Caco-2 (cell line): ENCODE measurements around the gene FUT8. TPM values are rescaled to one million over a fixed set of nuclear protein-coding genes. Genes with fewer than 3 reads are reported as not detected.

Experiments
- BruUV-seq: library from RNA; stranded (reverse); fragments of 400-500 nt; replicated peaks from 2 replicates; lab custom pipeline; 2021; lab: Mats Ljungman, UMichigan
- CTCF ChIA-PET: fragments of 300-600 bp; sonication (Branson Sonifier 250); formaldehyde crosslinking; loops from one replicate; lab custom pipeline; 2022; ENCODE audit warnings: antibody characterized with exemption; lab: Charles Lee
- POLR2A ChIA-PET: fragments of 300-600 bp; sonication (Branson Sonifier 250); formaldehyde crosslinking; loops from one replicate; lab custom pipeline; 2022; ENCODE audit warnings: antibody characterized with exemption; lab: Charles Lee
- DNase-seq, 2 experiments: peaks; one replicate each; pipeline versions ENCODE4 v3.0.0 to v3.0.0-alpha.2; 2020 to 2022
- H3K27me3 ChIP-seq: replicated peaks from 2 replicates; pipeline ENCODE4 v1.6.0; 2011; ENCODE audit warnings: low read length; ENCODE audit not compliant: control insufficient read depth, insufficient read depth
- H3K36me3 ChIP-seq: 2 replicates; pipeline ENCODE4 v1.5.1; 2011; ENCODE audit warnings: low read length; ENCODE audit not compliant: control insufficient read depth, insufficient read depth
- H3K4me1 ChIP-seq: fragments of 250-450 bp; sonication (Bioruptor Pico); 2 replicates; pipeline ENCODE4 v1.5.1; 2020; ENCODE audit warnings: mild to moderate bottlenecking
- H3K4me3 ChIP-seq: 2 replicates; pipeline ENCODE4 v1.5.1; 2011; ENCODE audit warnings: low read depth, mild to moderate bottlenecking, control low read depth, low read length
- H3K9me3 ChIP-seq: fragments of 250-450 bp; sonication (Bioruptor Pico); 2 replicates; pipeline ENCODE4 v1.5.1; 2020; ENCODE audit warnings: mild to moderate bottlenecking, moderate library complexity
- H3K27ac Mint-ChIP-seq: one replicate; pipeline ENCODE4 v1.8.0; 2022; ENCODE audit warnings: mixed read lengths; ENCODE audit not compliant: unreplicated experiment
- H3K27me3 Mint-ChIP-seq: one replicate; pipeline ENCODE4 v1.8.0; 2022; ENCODE audit warnings: mixed read lengths; ENCODE audit not compliant: insufficient read depth, unreplicated experiment
- H3K36me3 Mint-ChIP-seq: one replicate; pipeline ENCODE4 v1.8.0; 2022; ENCODE audit warnings: mild to moderate bottlenecking, mixed read lengths; ENCODE audit not compliant: insufficient read depth, unreplicated experiment
- H3K4me1 Mint-ChIP-seq: one replicate; pipeline ENCODE4 v1.8.0; 2022; ENCODE audit warnings: low read depth, mixed read lengths; ENCODE audit not compliant: unreplicated experiment
- H3K4me3 Mint-ChIP-seq: one replicate; pipeline ENCODE4 v1.8.0; 2022; ENCODE audit warnings: mild to moderate bottlenecking, moderate library complexity, mixed read lengths; ENCODE audit not compliant: unreplicated experiment
- H3K9me3 Mint-ChIP-seq: one replicate; pipeline ENCODE4 v1.8.0; 2022; ENCODE audit warnings: mixed read lengths; ENCODE audit not compliant: unreplicated experiment
- intact Hi-C: fragments of 100-400 bp; cut with micrococcal nuclease; formaldehyde crosslinking; loops from one replicate; pipeline ENCODE4 v1.10.0; 2022; ENCODE audit not compliant: unreplicated experiment
- total RNA-seq: library from RNA; stranded (reverse); gene quantifications from 2 replicates; pipeline ENCODE4 v1.2.3, GENCODE V29; 2022
- TF ChIP-seq, protein P1 (sequence below), 2 experiments: fragments of 200-600 bp in 1 of 2; IDR thresholded peaks; 1 replicate in 1 of 2; 2 replicates in 1 of 2; pipeline versions ENCODE4 v1.5.1 to v1.8.0; 2011 to 2022; ENCODE audit warnings: antibody characterized with exemption in 1 of 2, control low read depth in 1 of 2, inconsistent platforms in 1 of 2, low read depth in 1 of 2, low read length in 1 of 2, mild to moderate bottlenecking in 1 of 2, moderate library complexity in 1 of 2; ENCODE audit not compliant: insufficient read depth in 1 of 2, severe bottlenecking in 1 of 2, unreplicated experiment in 1 of 2

Gene FUT8
- total RNA-seq, 1 experiment from 2014 or later, result 67.1 TPM

GRCh38 chr14:65774041-65774440, 361.5 kb downstream of the FUT8 start:
- no peaks in the 10 kb centered on the region for H3K36me3 ChIP-seq
- no TSS peak for BruUV-seq
- H3K4me3 ChIP-seq, result no peak overlapping the region
- H3K4me3 Mint-ChIP-seq, result no peak overlapping the region
- peaks cover 15% of the 10 kb centered on the region for H3K4me1 Mint-ChIP-seq
- no peaks in the 10 kb centered on the region for H3K36me3 Mint-ChIP-seq
- intact Hi-C loops, result no loop called here
- TF ChIP-seq, protein P1, sequence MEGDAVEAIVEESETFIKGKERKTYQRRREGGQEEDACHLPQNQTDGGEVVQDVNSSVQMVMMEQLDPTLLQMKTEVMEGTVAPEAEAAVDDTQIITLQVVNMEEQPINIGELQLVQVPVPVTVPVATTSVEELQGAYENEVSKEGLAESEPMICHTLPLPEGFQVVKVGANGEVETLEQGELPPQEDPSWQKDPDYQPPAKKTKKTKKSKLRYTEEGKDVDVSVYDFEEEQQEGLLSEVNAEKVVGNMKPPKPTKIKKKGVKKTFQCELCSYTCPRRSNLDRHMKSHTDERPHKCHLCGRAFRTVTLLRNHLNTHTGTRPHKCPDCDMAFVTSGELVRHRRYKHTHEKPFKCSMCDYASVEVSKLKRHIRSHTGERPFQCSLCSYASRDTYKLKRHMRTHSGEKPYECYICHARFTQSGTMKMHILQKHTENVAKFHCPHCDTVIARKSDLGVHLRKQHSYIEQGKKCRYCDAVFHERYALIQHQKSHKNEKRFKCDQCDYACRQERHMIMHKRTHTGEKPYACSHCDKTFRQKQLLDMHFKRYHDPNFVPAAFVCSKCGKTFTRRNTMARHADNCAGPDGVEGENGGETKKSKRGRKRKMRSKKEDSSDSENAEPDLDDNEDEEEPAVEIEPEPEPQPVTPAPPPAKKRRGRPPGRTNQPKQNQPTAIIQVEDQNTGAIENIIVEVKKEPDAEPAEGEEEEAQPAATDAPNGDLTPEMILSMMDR (IDR thresholded peaks at IDR 0.05; ENCODE audit: insufficient read depth in 1 of 2, low read depth in 1 of 2, low read length in 1 of 2, severe bottlenecking in 1 of 2, unreplicated experiment in 1 of 2), result no peak
- ChIA-PET POLR2A (no interaction called here), CTCF (interaction anchor here (1.1 kb wide), 1 partner anchor 50 kb away, joined by 4 read pairs; no protein-coding TSS in a partner anchor)
- H3K27me3 Mint-ChIP-seq, result peaks cover 13% of the 10 kb centered on the region
- H3K27me3 ChIP-seq, result no peaks in the 10 kb centered on the region
- no peak overlapping the region for H3K27ac Mint-ChIP-seq
- no peaks in the 10 kb centered on the region for H3K9me3 ChIP-seq
- H3K9me3 Mint-ChIP-seq, result no peaks in the 10 kb centered on the region
- DNase-seq, result no peak
- H3K4me1 ChIP-seq, result 0 out of 2 replicates have a peak, but pooled peaks cover 7% of the 10 kb centered on the region

GRCh38 chr14:65776193-65776852, 363.8 kb downstream of the FUT8 start:
- POLR2A ChIA-PET, result no interaction called here
- 0 out of 2 replicates have a peak, but pooled peaks cover 7% of the 10 kb centered on the region for H3K4me1 ChIP-seq
- H3K36me3 Mint-ChIP-seq, result no peaks in the 10 kb centered on the region
- DNase-seq, result no peak
- TF ChIP-seq, protein P1 (IDR thresholded peaks at IDR 0.05; ENCODE audit: insufficient read depth in 1 of 2, low read depth in 1 of 2, low read length in 1 of 2, severe bottlenecking in 1 of 2, unreplicated experiment in 1 of 2), result no peak
- BruUV-seq, result no TSS peak
- CTCF ChIA-PET, result interaction anchor here (0.6 kb wide), 1 partner anchor 329 kb away, joined by 3 read pairs; no protein-coding TSS in a partner anchor
- H3K9me3 ChIP-seq, result no peaks in the 10 kb centered on the region
- peaks cover 15% of the 10 kb centered on the region for H3K27me3 Mint-ChIP-seq
- intact Hi-C loops, result no loop called here
- H3K4me3 ChIP-seq, result no peak overlapping the region
- no peaks in the 10 kb centered on the region for H3K36me3 ChIP-seq
- H3K4me1 Mint-ChIP-seq, result peaks cover 15% of the 10 kb centered on the region
- no peaks in the 10 kb centered on the region for H3K27me3 ChIP-seq
- no peak overlapping the region for H3K27ac Mint-ChIP-seq
- H3K9me3 Mint-ChIP-seq, result no peaks in the 10 kb centered on the region
- H3K4me3 Mint-ChIP-seq, result no peak overlapping the region

- Mint-ChIP-seq H3K4me3 (no peak overlapping the region), H3K36me3 (no peaks in the 10 kb centered on the region), H3K27ac (no peak overlapping the region), H3K27me3 (peaks cover 23% of the 10 kb centered on the region), H3K4me1 (no peaks in the 10 kb centered on the region), H3K9me3 (no peaks in the 10 kb centered on the region)
- Histone ChIP-seq H3K9me3 (no peaks in the 10 kb centered on the region), H3K4me1 (no peaks in the 10 kb centered on the region), H3K36me3 (no peaks in the 10 kb centered on the region), H3K27me3 (no peaks in the 10 kb centered on the region), H3K4me3 (no peak overlapping the region)
- ChIA-PET CTCF (no interaction called here), POLR2A (no interaction called here)
- no peak for DNase-seq
- BruUV-seq, result no TSS peak
- intact Hi-C loops, result no loop called here
- TF ChIP-seq, protein P1 (IDR thresholded peaks at IDR 0.05; ENCODE audit: insufficient read depth in 1 of 2, low read depth in 1 of 2, low read length in 1 of 2, severe bottlenecking in 1 of 2, unreplicated experiment in 1 of 2), result no peak
Measured at GRCh38 chr14:65780566-65780965, 368.0 kb downstream of the FUT8 start.
